ENCODE data around the gene ABLIM3.

GRCh38 chr5:149223081-149223848, 82.0 kb downstream of the ABLIM3 start:
- no peak for TF ChIP-seq POLR2AphosphoS5 (IDR thresholded peaks at IDR 0.05)
- no peak for TF ChIP-seq CTCF (IDR thresholded peaks at IDR 0.05)
- TF ChIP-seq EP300 (IDR thresholded peaks at IDR 0.05; ENCODE audit: low read depth), result no peak

All from transverse colon (tissue), 4 donors.